PFSK-1 (cell line): Measurements from ENCODE around the gene ERBB4.

Experiments used
- FOXP2 ChIP-seq: optimal IDR thresholded peaks from 2 replicates; pipeline ENCODE3; 2011; ENCODE audit warnings: borderline replicate concordance, control low read depth, inconsistent platforms; ENCODE audit not compliant: insufficient read depth; ENCODE audit errors: extremely low read length, extremely low read depth
- POLR2AphosphoS5 ChIP-seq: IDR thresholded peaks from 2 replicates; pipeline ENCODE4 v1.6.1; 2012; ENCODE audit warnings: low read depth, mild to moderate bottlenecking, control low read depth, low read length, moderate library complexity
- SIN3A ChIP-seq: IDR thresholded peaks from 2 replicates; pipeline ENCODE4 v1.6.1; 2012; ENCODE audit warnings: mild to moderate bottlenecking, low read length, moderate library complexity, borderline replicate concordance; ENCODE audit not compliant: insufficient read depth
- TAF1 ChIP-seq: IDR thresholded peaks from 2 replicates; pipeline ENCODE4 v1.6.1; 2012; ENCODE audit warnings: low read length, control low read depth, borderline replicate concordance; ENCODE audit not compliant: insufficient read depth
- TF ChIP-seq, protein P1 (sequence below), 2 experiments: IDR thresholded peaks; 2 replicates each; pipeline versions ENCODE4 v1.6.1 to v1.8.0; 2011 to 2012; ENCODE audit warnings: low read depth in 2 of 2, low read length in 2 of 2, control low read depth in 1 of 2, inconsistent platforms in 1 of 2, mild to moderate bottlenecking in 1 of 2, moderate library complexity in 1 of 2; ENCODE audit not compliant: insufficient read depth in 1 of 2

DNA sequence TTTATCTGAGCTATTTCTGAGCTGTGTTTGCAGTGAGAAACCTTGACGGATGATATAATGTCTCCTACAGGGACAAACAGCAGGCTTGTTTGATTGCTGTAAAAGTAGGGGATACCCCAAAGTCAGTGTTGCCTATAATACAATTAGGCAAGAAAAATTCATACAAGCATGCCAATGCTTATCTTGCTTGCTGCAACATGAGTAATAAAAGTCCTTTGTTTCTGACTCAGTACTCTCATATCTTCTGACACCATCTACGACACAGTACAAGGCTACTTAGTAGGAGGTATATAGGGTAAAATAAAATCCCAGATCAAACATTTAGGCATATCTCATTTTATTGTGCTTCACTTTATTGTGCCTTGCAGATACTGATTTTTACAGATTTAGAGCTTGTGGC lies 33.0 kb downstream of the ERBB4 start:
- no peak for TF ChIP-seq SIN3A
- no peak for TF ChIP-seq POLR2AphosphoS5
- TF ChIP-seq, protein P1, sequence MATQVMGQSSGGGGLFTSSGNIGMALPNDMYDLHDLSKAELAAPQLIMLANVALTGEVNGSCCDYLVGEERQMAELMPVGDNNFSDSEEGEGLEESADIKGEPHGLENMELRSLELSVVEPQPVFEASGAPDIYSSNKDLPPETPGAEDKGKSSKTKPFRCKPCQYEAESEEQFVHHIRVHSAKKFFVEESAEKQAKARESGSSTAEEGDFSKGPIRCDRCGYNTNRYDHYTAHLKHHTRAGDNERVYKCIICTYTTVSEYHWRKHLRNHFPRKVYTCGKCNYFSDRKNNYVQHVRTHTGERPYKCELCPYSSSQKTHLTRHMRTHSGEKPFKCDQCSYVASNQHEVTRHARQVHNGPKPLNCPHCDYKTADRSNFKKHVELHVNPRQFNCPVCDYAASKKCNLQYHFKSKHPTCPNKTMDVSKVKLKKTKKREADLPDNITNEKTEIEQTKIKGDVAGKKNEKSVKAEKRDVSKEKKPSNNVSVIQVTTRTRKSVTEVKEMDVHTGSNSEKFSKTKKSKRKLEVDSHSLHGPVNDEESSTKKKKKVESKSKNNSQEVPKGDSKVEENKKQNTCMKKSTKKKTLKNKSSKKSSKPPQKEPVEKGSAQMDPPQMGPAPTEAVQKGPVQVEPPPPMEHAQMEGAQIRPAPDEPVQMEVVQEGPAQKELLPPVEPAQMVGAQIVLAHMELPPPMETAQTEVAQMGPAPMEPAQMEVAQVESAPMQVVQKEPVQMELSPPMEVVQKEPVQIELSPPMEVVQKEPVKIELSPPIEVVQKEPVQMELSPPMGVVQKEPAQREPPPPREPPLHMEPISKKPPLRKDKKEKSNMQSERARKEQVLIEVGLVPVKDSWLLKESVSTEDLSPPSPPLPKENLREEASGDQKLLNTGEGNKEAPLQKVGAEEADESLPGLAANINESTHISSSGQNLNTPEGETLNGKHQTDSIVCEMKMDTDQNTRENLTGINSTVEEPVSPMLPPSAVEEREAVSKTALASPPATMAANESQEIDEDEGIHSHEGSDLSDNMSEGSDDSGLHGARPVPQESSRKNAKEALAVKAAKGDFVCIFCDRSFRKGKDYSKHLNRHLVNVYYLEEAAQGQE (IDR thresholded peaks at IDR 0.05; ENCODE audit: insufficient read depth in 1 of 2, low read depth in 2 of 2, low read length in 2 of 2), result no peak
- no peak for TF ChIP-seq TAF1
- TF ChIP-seq FOXP2, result no peak
